ENCODE results near the gene HIKESHI. TPM values are rescaled to one million over a fixed set of nuclear protein-coding genes. Genes with fewer than 3 reads are reported as not detected.
A peak's percentile ranks its signal among the peaks of the same experiment; 100 is the strongest.

The HIKESHI gene
- total and polyA plus RNA-seq, 8 donors, result 0.87 to 149 (median 31.5) TPM

DNA sequence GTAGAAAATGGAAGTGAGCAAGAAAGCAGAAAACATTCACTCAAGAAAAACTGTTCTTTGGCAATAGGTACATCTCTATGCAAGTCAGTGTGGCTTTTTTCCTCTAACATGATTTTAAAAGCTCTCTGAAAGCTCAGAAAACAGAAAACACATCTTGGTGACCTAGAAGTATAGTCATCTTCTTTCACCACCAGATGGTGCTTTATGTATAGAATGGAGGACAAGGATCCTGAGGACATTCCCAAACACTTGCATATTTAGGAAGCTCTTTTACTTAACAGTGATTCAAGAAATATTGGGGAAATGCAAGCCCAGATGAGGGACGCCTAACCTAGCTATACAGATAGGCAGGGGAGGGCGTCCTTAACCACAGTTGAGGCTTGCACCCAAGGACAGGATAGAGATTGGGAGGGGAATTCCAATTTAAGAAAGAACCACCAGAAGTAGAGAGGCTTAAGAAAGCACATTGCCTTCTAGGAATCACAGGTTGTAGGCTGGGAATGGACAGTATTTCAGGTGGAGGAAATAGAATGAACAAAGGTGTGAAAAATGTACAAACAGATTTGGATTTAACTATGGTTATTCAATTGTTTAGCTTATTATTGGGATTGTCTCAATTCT lies 58.8 kb downstream of the HIKESHI start:
- peaks cover 0 to 7% (median 0%) of the 10 kb centered on the region in 4 donors for H3K9me3 ChIP-seq

DNA sequence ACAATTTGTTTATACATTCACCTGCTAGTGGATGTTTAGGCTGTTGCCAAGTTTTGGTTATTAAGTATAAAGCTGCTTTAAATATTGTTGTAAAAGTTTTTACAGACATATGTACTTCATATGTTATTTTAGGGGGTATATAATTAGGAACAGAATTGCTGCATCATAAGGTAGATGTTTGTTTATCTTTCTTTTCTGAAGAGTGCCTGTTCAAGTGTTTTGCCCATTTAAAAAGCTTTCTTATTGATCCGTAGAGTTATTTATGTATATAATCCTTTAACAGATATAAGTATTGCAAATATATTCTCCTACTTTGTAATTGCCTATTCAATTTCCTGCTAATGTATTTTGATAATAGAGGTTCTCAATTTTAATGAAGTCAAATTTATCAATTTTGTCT lies 61.4 kb downstream of the HIKESHI start:
- TF ChIP-seq, protein P1, sequence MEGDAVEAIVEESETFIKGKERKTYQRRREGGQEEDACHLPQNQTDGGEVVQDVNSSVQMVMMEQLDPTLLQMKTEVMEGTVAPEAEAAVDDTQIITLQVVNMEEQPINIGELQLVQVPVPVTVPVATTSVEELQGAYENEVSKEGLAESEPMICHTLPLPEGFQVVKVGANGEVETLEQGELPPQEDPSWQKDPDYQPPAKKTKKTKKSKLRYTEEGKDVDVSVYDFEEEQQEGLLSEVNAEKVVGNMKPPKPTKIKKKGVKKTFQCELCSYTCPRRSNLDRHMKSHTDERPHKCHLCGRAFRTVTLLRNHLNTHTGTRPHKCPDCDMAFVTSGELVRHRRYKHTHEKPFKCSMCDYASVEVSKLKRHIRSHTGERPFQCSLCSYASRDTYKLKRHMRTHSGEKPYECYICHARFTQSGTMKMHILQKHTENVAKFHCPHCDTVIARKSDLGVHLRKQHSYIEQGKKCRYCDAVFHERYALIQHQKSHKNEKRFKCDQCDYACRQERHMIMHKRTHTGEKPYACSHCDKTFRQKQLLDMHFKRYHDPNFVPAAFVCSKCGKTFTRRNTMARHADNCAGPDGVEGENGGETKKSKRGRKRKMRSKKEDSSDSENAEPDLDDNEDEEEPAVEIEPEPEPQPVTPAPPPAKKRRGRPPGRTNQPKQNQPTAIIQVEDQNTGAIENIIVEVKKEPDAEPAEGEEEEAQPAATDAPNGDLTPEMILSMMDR (IDR thresholded peaks at IDR 0.05), result no peak
- TF ChIP-seq POLR2AphosphoS5 (IDR thresholded peaks at IDR 0.05) (no peak), EP300 (IDR thresholded peaks at IDR 0.05) (no peak), POLR2A (IDR thresholded peaks at IDR 0.05) (no peak)
- DNase-seq, result no peak
- Histone ChIP-seq H3K27ac (no peak overlapping the region), H3K4me1 (no peaks in the 10 kb centered on the region), H3K4me3 (no peak overlapping the region), H3K36me3 (no peaks in the 10 kb centered on the region), H3K27me3 (no peaks in the 10 kb centered on the region), H3K9me3 (peaks cover 0 to 7% (median 0%) of the 10 kb centered on the region in 4 donors)
- WGBS, 5 donors, result 89 to 97% (median 97%) methylated on average over 1 of the region's 1 CpG
- intact Hi-C loops (cut with DNase I; ENCODE audit: low total_unique reads), result no loop called here

More for the DNA sequence above, 58.8 kb downstream of the HIKESHI start:
- Histone ChIP-seq H3K27ac (no peak overlapping the region), H3K4me3 (no peak overlapping the region), H3K4me1 (no peaks in the 10 kb centered on the region), H3K36me3 (no peaks in the 10 kb centered on the region), H3K27me3 (no peaks in the 10 kb centered on the region)
- WGBS, 5 donors, result 49 to 76% (median 65%) methylated on average over 2 of the region's 2 CpGs
- peak in 1 of 2 donors; percentile 53 for DNase-seq
- intact Hi-C loops (cut with DNase I; ENCODE audit: low total_unique reads), result no loop called here
- TF ChIP-seq POLR2A (IDR thresholded peaks at IDR 0.05), result no peak
- TF ChIP-seq, protein P1 (IDR thresholded peaks at IDR 0.05), result no peak
- no peak for TF ChIP-seq POLR2AphosphoS5 (IDR thresholded peaks at IDR 0.05)
- no peak for TF ChIP-seq EP300 (IDR thresholded peaks at IDR 0.05)

DNA sequence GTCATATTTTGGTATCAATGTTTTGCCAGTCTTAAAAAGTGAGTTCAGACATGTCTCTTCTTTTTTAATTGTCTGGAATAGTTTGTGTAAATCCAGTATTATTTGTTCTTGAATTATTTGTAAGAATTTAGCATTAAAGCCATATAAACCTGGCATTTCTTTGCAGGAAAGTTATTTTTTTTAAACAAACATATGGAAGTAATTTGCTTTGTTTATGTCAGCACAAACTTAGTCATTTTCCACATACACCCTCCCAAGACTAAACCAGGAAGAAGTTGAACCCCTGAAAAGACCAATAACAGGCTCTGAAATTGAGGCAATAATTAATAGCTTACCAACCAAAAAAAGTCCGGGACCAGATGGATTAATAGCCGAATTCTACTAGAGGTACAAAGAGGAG lies 63.5 kb downstream of the HIKESHI start:
- intact Hi-C loops (cut with DNase I; ENCODE audit: low total_unique reads), result no loop called here
- 89 to 97% (median 94%) methylated on average over 2 of the region's 2 CpGs for WGBS, 5 donors
- Histone ChIP-seq H3K27me3 (no peaks in the 10 kb centered on the region), H3K27ac (no peak overlapping the region), H3K36me3 (no peaks in the 10 kb centered on the region), H3K4me3 (no peak overlapping the region), H3K4me1 (no peaks in the 10 kb centered on the region), H3K9me3 (peaks cover 0 to 7% (median 0%) of the 10 kb centered on the region in 4 donors)
- TF ChIP-seq, protein P1 (IDR thresholded peaks at IDR 0.05), result no peak
- TF ChIP-seq POLR2AphosphoS5 (IDR thresholded peaks at IDR 0.05) (no peak), EP300 (IDR thresholded peaks at IDR 0.05) (no peak), POLR2A (IDR thresholded peaks at IDR 0.05) (no peak)
- no peak for DNase-seq

DNA sequence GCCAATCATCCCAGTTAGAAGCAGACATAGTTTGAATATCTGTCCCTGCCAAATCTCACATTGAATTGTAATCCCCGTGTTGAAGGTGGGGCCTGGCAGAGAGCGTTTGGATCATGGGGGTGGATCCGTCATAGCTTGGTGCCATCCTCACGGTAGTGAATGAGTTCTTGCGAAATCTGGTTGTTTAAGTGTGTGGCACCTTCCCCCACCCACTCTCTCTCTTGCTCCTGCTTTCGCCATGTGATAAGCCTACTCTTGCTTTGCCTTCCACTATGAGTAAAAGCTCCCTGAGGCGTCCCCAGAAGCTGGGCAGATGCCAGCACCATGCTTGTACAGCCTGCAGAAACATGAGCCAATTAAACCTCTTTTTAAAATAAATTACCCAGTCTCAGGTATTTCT lies 67.6 kb downstream of the HIKESHI start:
- Histone ChIP-seq H3K4me3 (no peak overlapping the region), H3K27me3 (no peaks in the 10 kb centered on the region), H3K36me3 (no peaks in the 10 kb centered on the region), H3K4me1 (peaks cover 0 to 3% (median 0%) of the 10 kb centered on the region in 4 donors), H3K27ac (no peak overlapping the region), H3K9me3 (no peaks in the 10 kb centered on the region)
- intact Hi-C loops (cut with DNase I; ENCODE audit: low total_unique reads), result no loop called here
- TF ChIP-seq, protein P1 (IDR thresholded peaks at IDR 0.05), result no peak
- TF ChIP-seq EP300 (IDR thresholded peaks at IDR 0.05) (no peak), POLR2A (IDR thresholded peaks at IDR 0.05) (no peak), POLR2AphosphoS5 (IDR thresholded peaks at IDR 0.05) (no peak)
- WGBS, 5 donors, result 83 to 95% (median 93%) methylated on average over 7 of the region's 7 CpGs
- DNase-seq, result no peak

All from stomach (tissue), 9 donors.